ENCODE results near the gene CLMN. TPM values are rescaled to one million over a fixed set of nuclear protein-coding genes. Genes with fewer than 3 reads are reported as not detected.
A peak's percentile ranks its signal among the peaks of the same experiment; 100 is the strongest.

CLMN gene
- total RNA-seq, 2 donors from 2014 or later, result 125 to 135 TPM

DNA sequence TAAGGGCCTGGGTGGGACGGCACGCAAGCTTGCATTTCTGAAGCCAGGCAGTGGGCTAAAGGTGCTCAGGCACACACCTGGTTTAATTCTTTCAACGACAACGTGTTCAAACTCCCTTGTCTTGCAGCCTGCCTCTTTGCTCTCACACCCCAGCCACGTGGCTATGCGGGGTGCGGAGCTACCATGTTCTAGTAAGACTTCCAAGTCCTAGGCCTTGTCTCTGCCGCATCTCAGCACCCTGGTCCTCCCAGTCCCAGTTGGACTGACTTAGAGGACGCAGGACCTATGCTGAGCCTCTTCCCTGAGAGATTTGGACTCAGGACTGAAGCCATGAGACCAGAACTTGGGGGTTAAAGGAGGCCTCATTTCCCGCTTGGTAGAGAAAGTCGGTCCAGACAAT lies 62.2 kb downstream of the CLMN start:
- intact Hi-C loops (cut with DNase I, micrococcal nuclease), result no loop called here
- DNase-seq, result no peak
- ATAC-seq, result no peak

DNA sequence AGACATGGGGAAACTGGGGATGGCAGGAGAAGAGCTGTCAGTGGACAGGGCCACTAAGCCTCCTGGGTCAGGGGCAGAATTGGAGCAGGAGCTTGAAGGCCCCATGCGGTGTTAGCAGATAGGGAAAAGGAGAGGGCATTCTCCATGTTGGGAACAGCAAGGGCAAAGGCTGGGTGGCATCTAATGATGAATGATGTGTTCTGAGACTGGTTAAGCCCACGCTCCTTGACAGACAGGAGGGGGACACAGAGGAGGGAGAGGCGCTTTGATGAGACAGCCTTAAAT lies 63.0 kb downstream of the CLMN start:
- DNase-seq, result no peak
- ATAC-seq, result no peak
- intact Hi-C loops (cut with DNase I, micrococcal nuclease), result no loop called here

GRCh38 chr14:95256002-95256775 lies 63.5 kb downstream of the CLMN start:
- DNase-seq (no peak), ATAC-seq (peak; percentile 25)
- intact Hi-C loops (cut with DNase I, micrococcal nuclease), result no loop called here

GRCh38 chr14:95255487-95255886 lies 64.2 kb downstream of the CLMN start:
- intact Hi-C loops (cut with DNase I, micrococcal nuclease), result no loop called here
- peak; percentile 91 to 93 for DNase-seq
- ATAC-seq, result peak; percentile 91

GRCh38 chr14:95255013-95255412 lies 64.7 kb downstream of the CLMN start:
- ATAC-seq (no peak), DNase-seq (no peak)
- intact Hi-C loops (cut with DNase I, micrococcal nuclease), result no loop called here

DNA sequence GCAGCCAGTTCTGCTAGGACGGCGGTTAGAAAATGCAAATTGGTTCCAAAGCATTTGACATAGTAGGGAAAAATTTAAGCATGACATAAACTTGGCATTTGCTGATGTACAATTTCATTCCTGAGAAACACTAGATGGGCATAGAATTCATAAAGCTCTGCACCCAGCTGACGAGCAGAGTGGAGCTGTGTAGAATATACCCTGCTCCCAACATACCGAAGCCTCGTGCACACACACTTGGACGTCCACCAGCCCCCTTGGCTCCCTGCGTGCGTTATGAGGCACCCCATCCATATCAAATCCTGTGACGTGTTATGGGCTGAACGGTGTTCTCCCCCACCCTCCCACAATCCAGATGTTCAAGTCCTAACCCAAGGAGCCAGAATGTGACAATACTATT lies 65.4 kb downstream of the CLMN start:
- intact Hi-C loops (cut with DNase I, micrococcal nuclease), result no loop called here
- DNase-seq, result no peak
- ATAC-seq, result no peak

GRCh38 chr14:95253039-95253630 lies 66.6 kb downstream of the CLMN start:
- ATAC-seq, result no peak
- intact Hi-C loops (cut with DNase I, micrococcal nuclease), result no loop called here
- DNase-seq, result no peak

DNA sequence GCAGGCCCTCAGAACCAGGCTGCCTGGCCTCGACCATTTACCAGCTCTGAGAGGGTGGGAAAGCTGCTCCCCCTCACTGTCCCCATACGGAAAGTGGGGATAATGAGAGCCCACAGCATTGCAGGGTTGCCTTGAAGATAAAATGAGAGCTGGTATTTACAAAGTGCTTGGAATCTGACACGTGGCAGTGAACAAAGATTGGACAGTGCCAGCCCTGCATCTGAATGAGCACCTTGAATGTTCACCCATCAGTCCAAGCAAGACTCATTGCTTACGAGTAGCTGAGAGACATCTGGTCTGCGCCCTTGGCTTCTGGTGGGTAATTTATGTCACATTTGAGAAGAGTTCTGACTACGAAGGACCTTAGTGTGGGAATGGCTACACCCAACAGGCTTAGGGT lies 67.5 kb downstream of the CLMN start:
- DNase-seq (no peak), ATAC-seq (no peak)
- intact Hi-C loops (cut with DNase I, micrococcal nuclease), result no loop called here

- no peak for ATAC-seq
- intact Hi-C loops (cut with DNase I, micrococcal nuclease), result no loop called here
These were observed 68.8 kb downstream of the CLMN start for GRCh38 chr14:95250936-95251335.

DNA sequence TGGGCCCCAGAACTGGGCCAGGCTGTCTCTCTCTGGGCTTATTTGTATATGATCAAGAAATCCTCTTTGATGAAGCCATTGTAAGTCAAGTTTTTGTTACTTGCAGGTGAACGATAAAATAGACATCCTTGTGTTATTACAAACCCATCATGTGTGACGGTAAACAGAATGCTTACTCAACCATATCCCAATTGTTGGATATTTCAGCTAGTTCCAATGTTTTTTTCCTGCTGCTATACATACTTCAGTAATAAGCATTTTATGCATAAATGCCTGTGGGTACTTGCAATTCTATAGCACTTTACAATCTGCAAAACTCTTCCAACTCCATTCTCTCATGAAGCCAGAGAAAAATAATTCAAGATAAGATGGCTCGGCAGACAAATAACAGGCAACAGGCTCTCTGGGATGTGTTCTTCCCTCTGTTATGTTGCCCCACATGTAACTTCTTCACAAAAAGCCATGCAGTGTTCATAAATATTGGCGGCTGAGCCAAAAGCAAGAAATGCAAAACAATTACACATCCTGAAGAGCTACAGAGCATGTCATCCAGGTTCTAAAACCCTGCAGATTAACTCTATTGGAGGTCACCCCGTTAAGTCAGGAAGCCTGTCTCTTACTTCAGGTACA lies 69.5 kb downstream of the CLMN start:
- ATAC-seq (no peak), DNase-seq (no peak)
- intact Hi-C loops (cut with DNase I, micrococcal nuclease), result no loop called here

More at GRCh38 chr14:95250936-95251335, 68.8 kb downstream of the CLMN start:
- no peak for DNase-seq

DNA sequence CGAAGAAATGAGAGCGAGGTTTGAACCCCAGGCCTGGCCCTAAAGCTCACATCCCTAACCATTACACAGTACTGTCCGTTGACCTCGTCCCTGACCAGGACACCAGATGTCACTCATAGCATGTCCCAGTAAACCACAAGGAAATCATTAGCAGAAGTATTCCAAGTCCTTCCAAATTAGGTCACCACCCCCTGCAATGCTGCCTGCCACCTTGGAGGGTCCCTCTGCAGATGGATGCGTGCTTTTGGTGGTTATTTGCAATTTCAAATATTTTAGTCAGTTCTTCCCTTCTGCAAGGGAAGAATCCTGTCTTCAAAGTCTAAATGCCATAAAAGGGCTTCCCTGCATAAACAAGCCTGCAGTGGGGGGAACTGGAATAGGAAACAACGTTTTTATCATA lies 71.3 kb downstream of the CLMN start:
- ATAC-seq (peak; percentile 18), DNase-seq (no peak)
- intact Hi-C loops (cut with DNase I, micrococcal nuclease), result no loop called here

GRCh38 chr14:95246870-95247269 lies 72.8 kb downstream of the CLMN start:
- no peak for ATAC-seq
- DNase-seq, result no peak
- intact Hi-C loops (cut with DNase I, micrococcal nuclease), result no loop called here

DNA sequence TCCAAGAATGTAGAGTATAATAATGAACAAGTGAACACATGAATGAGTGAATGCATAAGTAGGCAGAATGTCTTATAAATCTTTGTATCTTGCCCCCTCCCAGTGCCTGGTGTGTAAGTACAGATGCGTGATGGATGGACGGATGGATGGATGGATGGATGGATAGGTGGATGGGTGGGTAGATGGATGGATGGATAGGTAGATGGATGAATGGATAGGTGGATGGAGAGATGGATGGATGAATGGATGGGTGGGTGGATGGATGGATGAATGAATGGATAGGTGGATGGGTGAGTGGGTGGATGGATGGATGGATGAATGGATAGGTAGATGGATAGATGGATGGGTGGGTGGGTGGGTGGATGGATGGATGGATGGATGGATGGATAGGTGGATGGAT lies 74.4 kb downstream of the CLMN start:
- DNase-seq (no peak), ATAC-seq (no peak)
- intact Hi-C loops (cut with DNase I, micrococcal nuclease), result no loop called here

DNA sequence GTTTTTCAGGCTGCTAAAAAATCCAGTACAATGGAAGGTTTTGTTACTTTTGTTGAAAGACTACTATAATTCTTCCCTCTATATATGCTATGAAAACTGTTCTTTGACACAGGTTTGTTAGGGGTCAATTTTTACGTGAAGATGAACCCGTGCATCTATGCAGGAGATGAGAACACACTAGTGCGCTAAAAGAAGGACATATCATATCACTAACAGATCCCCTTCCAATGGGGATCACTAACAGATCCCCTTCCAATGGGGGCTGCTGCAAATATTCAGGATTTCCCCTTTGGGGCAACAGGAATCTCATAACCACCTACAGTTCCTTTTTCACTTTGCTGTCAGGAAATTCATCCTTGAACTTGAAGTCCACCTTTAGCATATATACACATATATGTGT lies 75.1 kb downstream of the CLMN start:
- intact Hi-C loops (cut with DNase I, micrococcal nuclease), result no loop called here
- DNase-seq (no peak), ATAC-seq (no peak)

DNA sequence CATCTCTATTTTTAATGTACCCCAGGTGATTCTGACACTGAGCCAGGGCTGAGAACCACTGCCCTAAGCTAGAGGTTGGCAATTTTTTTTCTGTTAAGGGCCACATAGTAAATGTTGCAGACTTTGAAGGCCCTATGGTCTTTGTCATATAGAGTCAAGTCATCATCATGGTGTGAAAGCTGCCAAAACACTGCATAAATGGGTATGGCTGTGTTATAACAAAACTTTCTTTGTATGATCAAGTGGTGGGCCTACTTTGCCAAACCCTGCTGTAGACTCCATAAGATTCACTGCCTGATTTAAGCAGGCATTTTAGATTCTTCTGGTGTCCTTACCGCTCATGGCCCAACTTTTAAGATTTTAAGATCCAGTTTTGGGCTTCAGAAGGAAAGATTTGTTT lies 76.8 kb downstream of the CLMN start:
- DNase-seq (no peak), ATAC-seq (no peak)
- intact Hi-C loops (cut with DNase I, micrococcal nuclease), result no loop called here

GRCh38 chr14:95240859-95241813 lies 78.6 kb downstream of the CLMN start:
- no peak for DNase-seq
- intact Hi-C loops (cut with DNase I, micrococcal nuclease), result no loop called here
- ATAC-seq, result no peak

- DNase-seq, result peak in 1 of 2 donors; percentile 5
- intact Hi-C loops (cut with DNase I, micrococcal nuclease), result no loop called here
- ATAC-seq, result no peak
These were observed 81.0 kb downstream of the CLMN start for GRCh38 chr14:95238487-95239298.

DNA sequence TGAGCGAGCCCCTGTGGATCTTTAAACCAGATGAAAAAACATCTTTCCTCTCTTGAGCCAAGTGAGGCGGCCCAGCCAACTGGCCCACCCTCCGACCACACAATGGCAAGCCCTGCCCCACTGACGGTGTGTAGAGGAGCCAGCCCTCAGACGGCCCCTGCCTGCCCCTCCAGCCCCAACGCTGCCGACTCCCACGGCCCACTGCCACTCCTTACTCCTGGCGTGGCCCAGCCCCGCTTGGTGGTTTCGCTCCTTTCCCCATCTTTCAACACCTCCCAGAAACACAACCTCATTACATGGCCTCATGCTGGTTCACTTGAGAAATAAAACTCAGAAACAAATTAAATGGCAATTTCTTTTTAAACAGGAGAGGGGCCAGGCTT lies 81.8 kb downstream of the CLMN start:
- ATAC-seq (no peak), DNase-seq (no peak)
- intact Hi-C loops (cut with DNase I, micrococcal nuclease), result no loop called here
